ENCODE data around the gene TESK2.

DNA sequence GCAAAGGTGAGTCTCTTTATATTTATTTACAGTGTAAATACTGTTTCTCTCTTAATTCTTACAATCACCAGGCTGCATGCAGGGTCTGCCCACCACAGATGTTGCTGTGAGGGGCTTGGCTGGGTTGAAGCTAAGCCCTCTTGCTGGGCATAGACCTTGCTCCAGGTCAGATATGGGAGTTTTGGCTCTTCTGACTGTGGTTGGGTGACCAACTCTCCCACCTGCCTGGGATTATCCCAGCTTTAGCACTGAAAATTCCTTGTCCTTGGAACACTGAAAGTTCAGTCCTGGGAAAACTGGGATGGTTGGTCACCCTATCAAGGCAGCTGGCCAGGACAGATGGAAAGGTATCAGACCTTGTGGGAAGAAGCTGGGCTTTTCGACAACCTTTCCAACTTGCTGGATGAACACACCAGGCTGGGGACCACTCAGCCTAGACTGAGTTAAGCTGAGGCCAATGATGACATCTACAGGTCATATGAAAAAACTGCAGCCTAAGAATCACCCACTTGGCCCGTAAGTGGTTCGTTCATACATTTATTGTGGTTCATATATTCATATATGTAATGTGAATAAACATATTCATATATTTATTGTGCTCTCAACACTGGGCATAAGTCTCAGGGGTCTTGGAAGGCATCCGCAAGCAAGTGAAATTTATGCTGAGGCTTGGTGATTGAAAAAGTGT lies 190.8 kb downstream of the TESK2 start:
- TF ChIP-seq SUZ12 (IDR thresholded peaks at IDR 0.05; ENCODE audit: extremely low read depth, insufficient read depth, insufficient read length) (no peak), YY1 (IDR thresholded peaks at IDR 0.05; ENCODE audit: insufficient read depth, insufficient read length) (no peak), ZNF274 (IDR thresholded peaks at IDR 0.05; ENCODE audit: low read depth, low read length) (no peak)
